Hepatocyte (in vitro differentiated cells): ENCODE data around the gene IL1R1. TPM values are rescaled to one million over a fixed set of nuclear protein-coding genes. Genes with fewer than 3 reads are reported as not detected.
"Not testable (repeated sequence)": the region's sequence is repeated elsewhere in the genome, so short reads cannot be mapped to it uniquely, and the experiment has no call there.

Experiments used
- DNase-seq: peaks from one replicate; pipeline ENCODE4 v3.0.0-alpha.2; 2016; ENCODE audit warnings: low spot score
- H2AFZ ChIP-seq: fragments of 200-600 bp; sonication (generic); 2 replicates; pipeline ENCODE4 v1.6.0; 2016; ENCODE audit warnings: antibody characterized with exemption, mild to moderate bottlenecking
- H3K27ac ChIP-seq: fragments of 200-600 bp; sonication (generic); 2 replicates; pipeline ENCODE4 v1.5.1; 2016; ENCODE audit warnings: mild to moderate bottlenecking
- H3K27me3 ChIP-seq: fragments of 200-600 bp; sonication (generic); 2 replicates; pipeline ENCODE4 v1.6.1; 2016
- H3K36me3 ChIP-seq: fragments of 200-600 bp; sonication (generic); replicated peaks from 2 replicates; pipeline ENCODE4 v1.5.1; 2016; ENCODE audit warnings: low read depth; ENCODE audit not compliant: insufficient read depth
- H3K4me1 ChIP-seq: fragments of 200-600 bp; sonication (generic); 2 replicates; pipeline ENCODE4 v1.5.1; 2016; ENCODE audit warnings: mild to moderate bottlenecking, moderate library complexity; ENCODE audit not compliant: insufficient read depth
- H3K4me2 ChIP-seq: fragments of 200-600 bp; sonication (generic); 2 replicates; pipeline ENCODE4 v1.6.0; 2016
- H3K4me3 ChIP-seq: fragments of 200-600 bp; sonication (generic); 2 replicates; pipeline ENCODE4 v1.5.1; 2016; ENCODE audit warnings: mild to moderate bottlenecking
- H3K79me2 ChIP-seq: fragments of 200-600 bp; sonication (generic); 2 replicates; pipeline ENCODE4 v1.6.0; 2017; ENCODE audit warnings: mild to moderate bottlenecking
- H3K9me2 ChIP-seq: fragments of 200-600 bp; sonication (generic); replicated peaks from 2 replicates; pipeline ENCODE4 v1.6.0; 2017; ENCODE audit warnings: mild to moderate bottlenecking; ENCODE audit not compliant: insufficient read depth
- H3K9me3 ChIP-seq: fragments of 200-600 bp; sonication (generic); 2 replicates; pipeline ENCODE4 v1.5.1; 2016; ENCODE audit warnings: low read depth, mild to moderate bottlenecking
- H4K20me1 ChIP-seq: fragments of 200-600 bp; sonication (generic); 2 replicates; pipeline ENCODE4 v1.6.0; 2016; ENCODE audit warnings: mild to moderate bottlenecking; ENCODE audit not compliant: insufficient read depth, poor library complexity, severe bottlenecking
- CTCF ChIP-seq: fragments of 200-600 bp; sonication (generic); IDR thresholded peaks from 2 replicates; pipeline ENCODE4 v1.5.1; 2016; ENCODE audit warnings: antibody characterized with exemption, mild to moderate bottlenecking; ENCODE audit not compliant: poor library complexity
- EZH2 ChIP-seq: fragments of 200-600 bp; sonication (generic); IDR thresholded peaks from 2 replicates; pipeline ENCODE4 v1.6.1; 2016; ENCODE audit warnings: antibody characterized with exemption, mild to moderate bottlenecking, borderline replicate concordance
- EZH2phosphoT487 ChIP-seq: fragments of 200-600 bp; sonication (generic); IDR thresholded peaks from one replicate; pipeline ENCODE4 v1.6.1; 2018; ENCODE audit warnings: antibody characterized with exemption, mild to moderate bottlenecking, low read depth, moderate library complexity; ENCODE audit not compliant: unreplicated experiment, severe bottlenecking
- WGBS: methylation state at CpG from one replicate; pipeline ENCODE4 v1.1.6; 2016; ENCODE audit warnings: low lambda C conversion rate; ENCODE audit errors: missing lambda C conversion rate; 5-methylcytosine and 5-hydroxymethylcytosine counted together
- polyA plus RNA-seq: library from polyadenylated mRNA; unstranded; fragments of >200 nt; fragmentation: Nextera tagmentation; extraction: Ambion mirVana; gene quantifications from 2 replicates; pipeline ENCODE4 v1.2.1, GENCODE V29; 2016
- total RNA-seq: library from RNA; depleted of rRNA; stranded (reverse); fragments of >200 nt; gene quantifications from 2 replicates; pipeline ENCODE4 v1.2.3, GENCODE V29; 2014

Gene IL1R1
- total and polyA plus RNA-seq, 2 experiments from 2014 or later: 49.6 to 72.8 TPM

- H3K36me3 ChIP-seq: no peaks in the 10 kb centered on the region
- H3K9me3 ChIP-seq: no peaks in the 10 kb centered on the region
- H3K4me3 ChIP-seq: no peak overlapping the region
- no peak for DNase-seq
- 98% methylated on average over 8 of the region's 8 CpGs for WGBS
- H3K4me1 ChIP-seq: peaks cover 36% of the 10 kb centered on the region
- H3K4me2 ChIP-seq: no peak overlapping the region
- H2AFZ ChIP-seq: no peak overlapping the region
- H3K9me2 ChIP-seq: no peaks in the 10 kb centered on the region
- TF ChIP-seq EZH2phosphoT487: no peak
- no peak for TF ChIP-seq CTCF
- no peak for TF ChIP-seq EZH2
- no peaks in the 10 kb centered on the region for H3K27me3 ChIP-seq
- H3K27ac ChIP-seq: peak overlapping the region; percentile 66
- H4K20me1 ChIP-seq: no peaks in the 10 kb centered on the region
- H3K79me2 ChIP-seq: peaks cover 5% of the 10 kb centered on the region
Measured at GRCh38 chr2:102103284-102103683, 39.3 kb upstream of the IL1R1 start.

- Histone ChIP-seq H2AFZ (no peak overlapping the region), H3K4me3 (no peak overlapping the region), H3K9me2 (no peaks in the 10 kb centered on the region), H3K4me1 (peaks cover 46% of the 10 kb centered on the region), H3K36me3 (no peaks in the 10 kb centered on the region), H3K9me3 (no peaks in the 10 kb centered on the region), H3K27ac (peak overlapping the region; percentile 66), H3K4me2 (peak overlapping the region; percentile 51), H3K27me3 (no peaks in the 10 kb centered on the region), H4K20me1 (no peaks in the 10 kb centered on the region), H3K79me2 (peaks cover 8% of the 10 kb centered on the region)
- TF ChIP-seq EZH2phosphoT487 (no peak), EZH2 (no peak), CTCF (no peak)
- 46% methylated on average over 15 of the region's 15 CpGs for WGBS
- DNase-seq: peak; percentile 64
Measured at GRCh38 chr2:102103992-102104871, 38.3 kb upstream of the IL1R1 start.

DNA sequence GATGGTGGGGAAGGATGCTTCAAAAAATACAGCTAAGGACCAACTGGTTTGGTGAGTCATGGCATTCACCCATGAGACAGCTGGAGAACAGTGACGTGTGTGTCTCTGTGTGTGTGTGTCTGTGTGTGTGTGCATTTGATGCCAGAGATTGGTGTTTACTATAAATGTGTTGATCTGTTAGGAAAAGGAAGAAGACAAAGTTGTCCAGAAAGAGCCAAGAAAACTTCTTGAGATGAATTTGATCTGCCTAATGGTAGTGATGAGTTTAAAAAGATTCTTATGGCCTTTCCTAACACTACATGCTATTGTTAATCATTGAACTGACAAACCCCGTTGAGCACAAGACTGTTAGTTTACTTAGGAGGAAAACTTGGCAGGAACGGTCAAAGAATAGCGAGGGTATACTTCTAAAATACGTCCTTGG is 36.4 kb upstream of the IL1R1 start:
- Histone ChIP-seq H3K9me2 (no peaks in the 10 kb centered on the region), H3K9me3 (no peaks in the 10 kb centered on the region), H3K27me3 (no peaks in the 10 kb centered on the region), H2AFZ (no peak overlapping the region), H4K20me1 (no peaks in the 10 kb centered on the region), H3K27ac (peak overlapping the region; percentile 66), H3K36me3 (no peaks in the 10 kb centered on the region), H3K4me3 (no peak overlapping the region), H3K79me2 (peaks cover 9% of the 10 kb centered on the region), H3K4me1 (peaks cover 38% of the 10 kb centered on the region), H3K4me2 (peak overlapping the region; percentile 51)
- 24% methylated on average over 5 of the region's 5 CpGs for WGBS
- no peak for DNase-seq
- TF ChIP-seq EZH2phosphoT487: no peak
- TF ChIP-seq EZH2: no peak
- TF ChIP-seq CTCF: no peak

GRCh38 chr2:102106813-102107740 is 35.5 kb upstream of the IL1R1 start:
- not testable (repeated sequence) for H3K27me3 ChIP-seq, H2AFZ ChIP-seq, H3K4me3 ChIP-seq, H3K79me2 ChIP-seq, H4K20me1 ChIP-seq, H3K36me3 ChIP-seq, DNase-seq, H3K9me3 ChIP-seq, H3K9me2 ChIP-seq
- 81% methylated on average over 6 of the region's 6 CpGs for WGBS
- Histone ChIP-seq H3K4me2 (peak overlapping the region; percentile 51), H3K4me1 (peaks cover 29% of the 10 kb centered on the region), H3K27ac (peak overlapping the region; percentile 66)
